Activated naive CD4-positive, alpha-beta T cell treated with anti-CD3 and anti-CD28 coated beads, Interleukin-2, amount 50 U/mL, for 16 hours (primary cell): Measurements from ENCODE around the gene CALML5.

Experiments
- DNase-seq: peaks from one replicate; pipeline ENCODE4 v3.0.0-alpha.2; 2020

The CALML5 gene

DNA sequence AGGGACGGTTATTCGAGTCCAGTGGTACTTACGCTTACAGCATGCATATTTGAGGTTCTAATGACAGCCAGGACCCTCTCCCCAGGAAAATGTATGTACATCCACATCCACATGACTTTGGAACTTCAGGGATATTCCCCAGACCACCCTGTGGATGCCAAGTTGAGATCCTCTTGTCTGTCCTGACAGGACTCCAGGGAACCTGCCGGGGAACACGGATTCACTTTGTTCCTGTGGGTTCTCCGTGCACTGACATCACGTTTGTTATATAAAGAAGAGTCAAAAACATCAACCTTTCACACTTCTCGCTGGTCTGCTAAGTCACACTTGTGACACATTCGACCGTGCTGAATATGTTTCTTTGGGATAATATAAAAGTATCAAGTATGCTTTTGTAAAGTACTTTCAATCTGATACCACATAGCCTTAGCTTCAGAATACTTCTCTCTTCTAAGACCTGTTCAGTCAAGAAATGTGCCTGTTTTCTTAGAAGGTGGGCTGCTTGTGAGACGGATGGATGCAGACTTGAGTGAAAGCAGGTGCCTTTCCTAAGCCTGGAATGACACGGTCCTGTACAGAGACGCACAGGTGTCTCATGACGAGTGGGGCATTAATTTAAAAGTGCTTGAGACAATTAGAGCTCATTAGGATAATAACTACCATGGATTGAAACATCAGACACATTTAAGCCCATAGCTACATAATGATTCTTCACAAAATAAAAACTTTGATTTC lies 38.7 kb downstream of the CALML5 start:
- DNase-seq, result no peak

DNA sequence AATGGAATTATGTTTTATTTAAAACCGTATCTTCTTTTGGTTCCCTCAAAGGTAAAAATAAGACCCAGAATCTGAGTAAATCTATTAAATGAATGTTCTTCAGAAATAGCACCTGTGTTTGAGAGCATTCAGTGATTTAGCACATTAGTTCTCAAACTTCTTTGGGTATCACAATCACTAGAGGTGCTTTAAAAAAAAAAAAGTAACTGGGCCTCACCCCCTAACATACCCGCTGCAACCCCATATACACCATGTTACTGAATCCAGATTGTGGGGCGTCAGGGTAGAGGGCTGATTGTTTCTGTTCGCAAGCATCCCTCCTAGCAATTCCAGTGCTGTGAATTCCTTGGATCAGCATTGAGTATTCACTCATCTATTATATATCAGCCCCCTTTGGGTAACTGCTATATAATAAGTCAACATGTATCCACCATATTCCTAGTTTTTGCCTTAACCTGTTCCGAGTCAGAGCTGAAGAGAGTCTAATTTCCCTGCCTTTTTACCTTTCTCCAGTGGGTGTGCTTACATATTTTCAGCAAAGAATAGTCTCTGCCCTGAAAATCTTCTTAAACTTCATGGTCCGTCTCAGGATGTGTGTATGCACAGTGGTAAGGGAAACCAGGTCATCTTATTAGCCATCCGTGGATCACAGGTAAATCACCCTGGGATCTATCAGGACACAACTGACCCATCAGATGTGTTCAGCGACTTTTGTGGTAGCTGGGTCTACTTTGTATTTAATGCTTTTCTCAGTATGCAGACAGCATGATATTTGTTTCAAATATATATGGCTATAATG lies 40.2 kb downstream of the CALML5 start:
- no peak for DNase-seq

DNA sequence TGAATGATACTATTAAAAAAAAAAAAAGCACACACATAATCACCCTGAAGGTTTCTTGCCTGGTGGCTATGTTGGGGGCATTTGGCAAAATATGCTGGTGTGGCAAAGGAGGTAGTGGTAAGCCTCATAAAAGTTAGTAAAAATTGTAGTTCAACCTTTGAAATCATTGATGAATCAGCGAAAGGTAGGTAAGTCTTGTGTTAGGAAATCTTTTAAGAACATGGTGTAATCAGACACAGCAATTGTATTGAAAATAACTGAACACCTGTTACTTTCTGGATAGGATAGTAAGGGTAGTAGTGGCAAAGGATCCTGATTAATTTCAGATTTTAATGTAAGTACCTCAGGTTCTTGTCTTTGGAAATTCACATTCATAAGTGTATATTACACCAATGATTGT lies 40.9 kb downstream of the CALML5 start:
- DNase-seq, result no peak

DNA sequence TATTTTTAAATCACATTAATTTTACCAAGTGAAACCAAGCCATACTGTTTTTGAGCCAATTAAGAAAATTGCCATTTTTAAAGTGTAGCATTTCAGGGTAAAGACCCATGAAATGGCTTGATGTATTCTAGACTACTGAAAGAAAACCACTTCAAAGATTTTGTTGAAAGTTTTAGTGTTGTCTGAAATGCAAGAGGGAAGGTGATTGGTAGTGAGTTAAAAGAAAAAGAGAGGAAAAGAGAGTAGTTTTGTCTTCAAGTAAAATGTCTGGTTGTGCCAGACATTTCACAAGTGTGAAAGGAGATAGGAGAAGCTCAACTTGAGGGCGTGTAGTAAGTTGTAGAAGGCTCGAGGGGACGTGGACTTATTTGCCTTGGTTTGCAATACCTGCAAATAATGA lies 41.6 kb downstream of the CALML5 start:
- DNase-seq, result no peak

DNA sequence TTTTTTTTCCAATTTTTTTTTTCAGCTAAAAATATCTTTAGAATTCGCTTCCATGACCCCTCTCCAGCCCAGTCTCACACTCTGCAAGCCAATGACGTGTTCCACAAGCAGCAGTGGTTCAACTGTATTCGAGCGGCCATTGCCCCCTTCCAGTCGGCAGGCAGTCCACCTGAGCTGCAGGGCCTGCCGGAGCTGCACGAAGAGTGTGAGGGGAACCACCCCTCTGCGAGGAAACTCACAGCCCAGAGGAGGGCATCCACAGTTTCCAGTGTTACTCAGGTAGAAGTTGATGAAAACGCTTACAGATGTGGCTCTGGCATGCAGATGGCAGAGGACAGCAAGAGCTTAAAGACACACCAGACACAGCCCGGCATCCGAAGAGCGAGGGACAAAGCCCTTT lies 42.8 kb downstream of the CALML5 start:
- no peak for DNase-seq

- DNase-seq, result no peak
Measured at GRCh38 chr10:5453749-5454489, 45.5 kb downstream of the CALML5 start.

DNA sequence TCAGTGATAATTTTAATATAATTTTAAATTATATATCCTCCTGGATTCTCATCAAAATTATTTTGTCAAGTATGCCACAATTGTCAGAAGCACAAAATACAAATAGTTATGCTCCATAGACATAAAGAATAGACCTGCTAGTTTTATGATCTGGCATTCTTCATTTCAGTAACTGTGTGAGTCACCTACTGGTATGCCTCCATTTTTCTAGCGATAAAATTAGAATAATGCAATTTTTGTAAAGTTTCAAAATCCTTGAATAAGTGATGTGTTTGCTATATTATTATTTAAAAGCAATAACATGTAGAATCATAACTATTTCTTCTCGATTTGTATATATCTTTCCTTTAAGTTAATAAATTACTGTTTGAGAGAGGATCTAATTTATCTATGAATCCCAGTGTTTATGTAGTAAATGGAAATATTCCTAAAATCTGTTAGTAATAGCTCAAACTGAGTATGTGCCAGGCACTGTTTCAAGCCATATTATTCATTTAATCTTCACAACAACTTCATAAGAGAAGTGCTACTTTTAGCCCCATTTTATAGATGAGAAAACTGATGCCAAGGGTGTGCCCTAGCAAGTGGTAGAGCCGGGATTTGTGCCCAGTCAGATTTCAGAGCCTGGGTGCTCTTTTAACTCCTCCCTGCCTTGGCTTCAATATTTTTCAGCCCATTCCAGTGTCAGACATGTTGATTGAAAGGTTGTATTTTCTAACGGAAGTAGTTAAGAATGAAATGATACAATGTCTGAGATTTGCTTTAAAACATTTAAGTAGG lies 48.6 kb downstream of the CALML5 start:
- no peak for DNase-seq

DNA sequence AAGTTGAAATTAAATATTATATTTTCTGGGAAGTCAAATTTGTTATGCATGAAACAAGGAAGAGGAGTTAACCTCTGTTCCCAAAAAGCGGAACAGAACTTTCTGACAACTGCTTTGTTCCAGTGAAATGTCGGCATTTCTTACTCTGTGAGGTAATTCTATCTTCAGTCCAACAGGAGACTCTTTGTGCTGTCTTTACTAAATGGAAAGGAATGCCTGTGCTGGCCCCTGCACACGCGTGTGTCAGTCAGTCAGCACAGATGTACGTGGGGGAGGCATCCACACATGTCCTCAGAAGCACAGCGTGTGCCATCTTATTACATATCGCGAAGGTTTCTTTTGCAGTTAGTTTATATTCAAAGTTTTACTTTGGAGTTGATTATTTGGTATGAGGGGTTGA lies 49.5 kb downstream of the CALML5 start:
- DNase-seq, result no peak

- DNase-seq, result no peak
Measured at GRCh38 chr10:5449227-5449626, 50.1 kb downstream of the CALML5 start.
